Lower leg skin (tissue), 4 donors: ENCODE results near the gene OXNAD1. TPM values are rescaled to one million over a fixed set of nuclear protein-coding genes. Genes with fewer than 3 reads are reported as not detected.

Experiments
- DNase-seq, 2 donors: peaks; one replicate each; pipeline ENCODE4 v3.0.0-alpha.2; 2019; ENCODE audit warnings: low spot score in 2 of 2
- H3K4me3 ChIP-seq: fragments of 200-600 bp; sonication (generic); 2 replicates; pipeline ENCODE4 v1.5.1; 2017; ENCODE audit warnings: mild to moderate bottlenecking, low read depth; ENCODE audit not compliant: poor library complexity, severe bottlenecking
- CTCF ChIP-seq, 3 donors: fragments of 450-650 bp; IDR thresholded peaks; one replicate each; pipeline ENCODE4 v1.5.1; 2016; ENCODE audit warnings: antibody characterized with exemption in 3 of 3, mild to moderate bottlenecking in 3 of 3, moderate library complexity in 2 of 3
- POLR2A ChIP-seq, 2 donors: fragments of 450-650 bp; IDR thresholded peaks; one replicate each; pipeline ENCODE4 v1.6.1; 2016 to 2017; ENCODE audit warnings: antibody characterized with exemption in 2 of 2, mild to moderate bottlenecking in 1 of 2, moderate library complexity in 1 of 2
- WGBS, 2 donors: methylation state at CpG; one replicate each; pipeline ENCODE4 v1.1.5; 2018; 5-methylcytosine and 5-hydroxymethylcytosine counted together
- intact Hi-C: fragments of 100-400 bp; cut with DNase I; formaldehyde crosslinking; loops from one replicate; pipeline ENCODE4 v1.15.0; 2023; ENCODE audit warnings: low total_unique reads
- total RNA-seq, 4 donors: library from RNA; depleted of rRNA; stranded (reverse); fragments of >200 nt; gene quantifications; one replicate each; pipeline ENCODE4 v1.1.0, GENCODE V29; 2016

OXNAD1 gene
- total RNA-seq, 4 donors from 2014 or later, result 7.6 to 12.7 (median 10.4) TPM

GRCh38 chr3:16343101-16343500, 78.1 kb downstream of the OXNAD1 start:
- TF ChIP-seq CTCF (IDR thresholded peaks at IDR 0.05) (no peak), POLR2A (IDR thresholded peaks at IDR 0.05) (no peak)
- no peak for DNase-seq
- 100% methylated on average over 1 of the region's 1 CpG for WGBS, 2 donors
- no peak overlapping the region for H3K4me3 ChIP-seq
- intact Hi-C loops, result loop anchor here (1.0 kb wide), 1 partner anchor 24 kb away; no protein-coding TSS in a partner anchor

- 93 to 96% methylated on average over 7 of the region's 7 CpGs for WGBS, 2 donors
- H3K4me3 ChIP-seq, result no peak overlapping the region
- DNase-seq, result no peak
- intact Hi-C loops, result no loop called here
- no peak for TF ChIP-seq POLR2A (IDR thresholded peaks at IDR 0.05)
- no peak for TF ChIP-seq CTCF (IDR thresholded peaks at IDR 0.05)
These were observed 81.5 kb downstream of the OXNAD1 start for GRCh38 chr3:16346413-16347081.

GRCh38 chr3:16347548-16347947, 82.5 kb downstream of the OXNAD1 start:
- intact Hi-C loops, result no loop called here
- H3K4me3 ChIP-seq, result no peak overlapping the region
- WGBS, 2 donors, result 94 to 96% methylated on average over 4 of the region's 4 CpGs
- no peak for DNase-seq
- TF ChIP-seq CTCF (IDR thresholded peaks at IDR 0.05) (no peak), POLR2A (IDR thresholded peaks at IDR 0.05) (no peak)

- no peak overlapping the region for H3K4me3 ChIP-seq
- intact Hi-C loops, result no loop called here
- DNase-seq, result no peak
- WGBS, 2 donors, result 29 to 37% methylated on average over 2 of the region's 2 CpGs
- TF ChIP-seq CTCF (IDR thresholded peaks at IDR 0.05) (no peak), POLR2A (IDR thresholded peaks at IDR 0.05) (no peak)
These were observed 85.1 kb downstream of the OXNAD1 start for GRCh38 chr3:16349986-16350596.

GRCh38 chr3:16350597-16351318, 85.7 kb downstream of the OXNAD1 start:
- no peak for DNase-seq
- intact Hi-C loops, result no loop called here
- 89 to 90% methylated on average over 5 of the region's 5 CpGs for WGBS, 2 donors

More at GRCh38 chr3:16350597-16351318, 85.7 kb downstream of the OXNAD1 start:
- H3K4me3 ChIP-seq, result no peak overlapping the region
- TF ChIP-seq CTCF (IDR thresholded peaks at IDR 0.05), result no peak
- TF ChIP-seq POLR2A (IDR thresholded peaks at IDR 0.05), result no peak
